CD14-positive monocyte (primary cell): Measurements from ENCODE around the gene AJUBA. TPM values are rescaled to one million over a fixed set of nuclear protein-coding genes. Genes with fewer than 3 reads are reported as not detected.

Source experiments
- DNase-seq, 3 donors: peaks; one replicate each; pipeline ENCODE4 v3.0.0-alpha.2; 2011 to 2022
- H2AFZ ChIP-seq: 2 replicates; pipeline ENCODE4 v1.6.0; 2012; ENCODE audit warnings: mild to moderate bottlenecking, low read depth, low read length, inconsistent platforms; ENCODE audit not compliant: insufficient read depth, poor library complexity, severe bottlenecking
- H3K27ac ChIP-seq, 2 donors: 1 replicate in 1 of 2; 2 replicates in 1 of 2; pipeline ENCODE4 v1.5.1; 2012 to 2013; ENCODE audit warnings: low read length in 2 of 2, control low read depth in 1 of 2, inconsistent platforms in 1 of 2, low read depth in 1 of 2, mild to moderate bottlenecking in 1 of 2
- H3K27me3 ChIP-seq, 2 donors: one replicate each; pipeline versions ENCODE4 v1.6.0 to v1.6.1; 2011 to 2013; ENCODE audit warnings: low read length in 2 of 2; ENCODE audit not compliant: control insufficient read depth in 2 of 2, insufficient read depth in 2 of 2
- H3K36me3 ChIP-seq, 2 donors: replicated peaks in 1 of 2; 1 replicate in 1 of 2; 2 replicates in 1 of 2; pipeline versions ENCODE4 v1.5.1 to v1.6.1; 2012 to 2013; ENCODE audit warnings: low read length in 2 of 2, control low read depth in 1 of 2, inconsistent platforms in 1 of 2, mild to moderate bottlenecking in 1 of 2; ENCODE audit not compliant: insufficient read depth in 2 of 2, control insufficient read depth in 1 of 2
- H3K4me1 ChIP-seq, 2 donors: 1 replicate in 1 of 2; 2 replicates in 1 of 2; pipeline versions ENCODE4 v1.5.1 to v1.6.1; 2012 to 2013; ENCODE audit warnings: low read length in 2 of 2, control low read depth in 1 of 2, inconsistent platforms in 1 of 2, mild to moderate bottlenecking in 1 of 2, moderate library complexity in 1 of 2; ENCODE audit not compliant: insufficient read depth in 2 of 2, control insufficient read depth in 1 of 2
- H3K4me2 ChIP-seq: replicated peaks from 2 replicates; pipeline ENCODE3; 2012; ENCODE audit warnings: low read length, moderate library complexity, mild to moderate bottlenecking; ENCODE audit not compliant: poor library complexity, severe bottlenecking; ENCODE audit errors: extremely low read depth
- H3K4me3 ChIP-seq, 3 experiments: fragments of 200-600 bp in 1 of 3; sonication (generic) in 1 of 3; replicated peaks in 1 of 3; 1 replicate in 2 of 3; 2 replicates in 1 of 3; pipeline ENCODE4 v1.5.1; 2011 to 2013; ENCODE audit warnings: low read length in 3 of 3, mild to moderate bottlenecking in 3 of 3, control low read depth in 2 of 3, low read depth in 2 of 3, inconsistent platforms in 1 of 3, moderate library complexity in 1 of 3
- H3K79me2 ChIP-seq: 2 replicates; pipeline ENCODE4 v1.6.0; 2012; ENCODE audit warnings: mild to moderate bottlenecking, control low read depth, inconsistent platforms, low read length, moderate library complexity; ENCODE audit not compliant: insufficient read depth
- H3K9ac ChIP-seq: 2 replicates; pipeline ENCODE4 v1.6.0; 2017; ENCODE audit warnings: low read length, mild to moderate bottlenecking; ENCODE audit not compliant: insufficient read depth, poor library complexity, severe bottlenecking
- H3K9me3 ChIP-seq, 2 donors: replicated peaks in 1 of 2; 1 replicate in 1 of 2; 2 replicates in 1 of 2; pipeline versions ENCODE4 v1.5.1 to v1.6.1; 2012 to 2013; ENCODE audit warnings: low read length in 2 of 2, control low read depth in 1 of 2; ENCODE audit not compliant: control insufficient read depth in 1 of 2, insufficient read depth in 1 of 2
- H4K20me1 ChIP-seq: 2 replicates; pipeline ENCODE4 v1.6.0; 2012; ENCODE audit warnings: mild to moderate bottlenecking, low read length, control low read depth, moderate library complexity; ENCODE audit not compliant: insufficient read depth
- H3K27ac Mint-ChIP-seq, 7 donors: one replicate each; pipeline ENCODE4 v1.8.0; 2020; ENCODE audit warnings: mild to moderate bottlenecking in 7 of 7, mixed read lengths in 7 of 7, moderate library complexity in 6 of 7, inconsistent platforms in 2 of 7
- H3K27me3 Mint-ChIP-seq, 3 donors: one replicate each; pipeline ENCODE4 v1.8.0; 2021 to 2022; ENCODE audit warnings: low read depth in 3 of 3, mild to moderate bottlenecking in 3 of 3, mixed read lengths in 3 of 3, moderate library complexity in 3 of 3, inconsistent platforms in 1 of 3
- H3K36me3 Mint-ChIP-seq, 2 donors: one replicate each; pipeline ENCODE4 v1.8.0; 2020; ENCODE audit warnings: mixed read lengths in 2 of 2, inconsistent platforms in 1 of 2, mild to moderate bottlenecking in 1 of 2
- H3K4me1 Mint-ChIP-seq: one replicate; pipeline ENCODE4 v1.8.0; 2020; ENCODE audit warnings: mild to moderate bottlenecking, mixed read lengths
- H3K4me3 Mint-ChIP-seq, 2 donors: one replicate each; pipeline ENCODE4 v1.8.0; 2020; ENCODE audit warnings: mild to moderate bottlenecking in 2 of 2, mixed read lengths in 2 of 2, moderate library complexity in 1 of 2
- H3K9me3 Mint-ChIP-seq, 7 donors: one replicate each; pipeline ENCODE4 v1.8.0; 2020 to 2022; ENCODE audit warnings: mixed read lengths in 7 of 7, mild to moderate bottlenecking in 6 of 7, moderate library complexity in 6 of 7, inconsistent platforms in 2 of 7
- CTCF ChIP-seq: fragments of 200-600 bp; IDR thresholded peaks from one replicate; pipeline ENCODE4 v1.8.0; 2022; ENCODE audit warnings: antibody characterized with exemption, mild to moderate bottlenecking
- WGBS: methylation state at CpG from one replicate; pipeline ENCODE4 v1.1.5; 2013; ENCODE audit warnings: missing lambda C conversion rate; ENCODE audit not compliant: insufficient coverage; 5-methylcytosine and 5-hydroxymethylcytosine counted together
- intact Hi-C, 2 donors: fragments of 100-400 bp; cut with micrococcal nuclease; formaldehyde crosslinking; loops; one replicate each; pipeline versions ENCODE4 v1.15.0 to v1.15.1; 2023
- polyA plus RNA-seq, 3 donors: library from polyadenylated mRNA; depleted of rRNA in 1 of 3; unstranded in 2 of 3; stranded (reverse) in 1 of 3; fragments of 300-500 nt in 2 of 3; fragments of >200 nt in 1 of 3; fragmentation: Illumina TruSeq in 2 of 3; gene quantifications; 1 replicate in 2 of 3; 2 replicates in 1 of 3; pipeline ENCODE4 v1.2.3, GENCODE V29; 2012 to 2021

The AJUBA gene
- polyA plus RNA-seq, 3 donors = 0.04 TPM; not detected in 2

DNA sequence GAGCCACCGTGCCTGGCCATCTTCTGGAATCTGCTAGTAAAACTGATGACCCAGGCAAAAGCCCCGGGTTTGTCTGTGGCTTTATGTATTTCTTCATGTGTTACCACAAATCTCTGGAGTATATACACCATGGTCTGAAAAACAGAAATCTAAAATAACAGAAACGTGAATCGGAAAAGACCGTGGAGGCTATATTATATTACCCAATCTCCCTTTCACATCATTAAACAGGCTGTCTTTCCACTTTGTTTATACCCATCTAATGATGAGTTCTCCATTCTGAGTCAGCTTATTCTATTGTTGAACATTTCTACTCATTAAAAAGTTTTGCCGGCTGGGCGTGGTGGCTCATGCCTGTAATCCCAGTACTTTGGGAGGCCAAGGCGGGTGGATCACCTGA is 9.5 kb upstream of the AJUBA start:
- H3K27me3 ChIP-seq = no peaks in the 10 kb centered on the region
- H3K4me2 ChIP-seq = no peak overlapping the region
- 100% methylated on average over 3 of the region's 8 CpGs for WGBS
- Mint-ChIP-seq H3K9me3 (no peaks in the 10 kb centered on the region), H3K4me3 (no peak overlapping the region), H3K36me3 (peaks cover 44 to 67% of the 10 kb centered on the region in 2 donors), H3K27ac (peak overlapping the region in 1 of 7 donors; percentile 50), H3K27me3 (peaks cover 0 to 1% (median 0%) of the 10 kb centered on the region in 3 donors), H3K4me1 (peaks cover 5% of the 10 kb centered on the region)
- no peaks in the 10 kb centered on the region for H4K20me1 ChIP-seq
- peaks cover 12 to 43% of the 10 kb centered on the region in 2 donors for H3K36me3 ChIP-seq
- no peak for TF ChIP-seq CTCF
- no peak overlapping the region for H3K27ac ChIP-seq
- no peak overlapping the region for H2AFZ ChIP-seq
- H3K9me3 ChIP-seq = no peaks in the 10 kb centered on the region
- H3K79me2 ChIP-seq = no peaks in the 10 kb centered on the region
- intact Hi-C loops = no loop called here
- no peak for DNase-seq
- no peak overlapping the region for H3K9ac ChIP-seq
- no peak overlapping the region for H3K4me3 ChIP-seq
- H3K4me1 ChIP-seq = no peaks in the 10 kb centered on the region

GRCh38 chr14:22987291-22987690 is 4.9 kb upstream of the AJUBA start:
- intact Hi-C loops = loop anchor here in 1 of 2 donors (10.0 kb wide), 1 partner anchor 52 kb away; no protein-coding TSS in a partner anchor
- H3K4me3 ChIP-seq = no peak overlapping the region
- H3K27me3 ChIP-seq = peaks cover 0 to 1% of the 10 kb centered on the region in 2 donors
- peaks cover 8 to 10% of the 10 kb centered on the region in 2 donors for H3K4me1 ChIP-seq
- no peaks in the 10 kb centered on the region for H4K20me1 ChIP-seq
- DNase-seq = no peak
- peaks cover 0 to 2% (median 0%) of the 10 kb centered on the region in 7 donors for H3K9me3 Mint-ChIP-seq
- H3K27me3 Mint-ChIP-seq = peaks cover 0 to 1% (median 0%) of the 10 kb centered on the region in 3 donors
- H3K4me1 Mint-ChIP-seq = no peaks in the 10 kb centered on the region
- H3K36me3 ChIP-seq = peaks cover 10 to 30% of the 10 kb centered on the region in 2 donors
- H2AFZ ChIP-seq = no peak overlapping the region
- H3K79me2 ChIP-seq = no peaks in the 10 kb centered on the region
- H3K9me3 ChIP-seq = no peaks in the 10 kb centered on the region
- WGBS = 94% methylated on average over 2 of the region's 8 CpGs
- peaks cover 38 to 52% of the 10 kb centered on the region in 2 donors for H3K36me3 Mint-ChIP-seq
- H3K27ac Mint-ChIP-seq = no peak overlapping the region
- no peak overlapping the region for H3K4me2 ChIP-seq
- no peak overlapping the region for H3K9ac ChIP-seq
- no peak for TF ChIP-seq CTCF
- H3K4me3 Mint-ChIP-seq = no peak overlapping the region
- no peak overlapping the region for H3K27ac ChIP-seq
